Glutamatergic neuron (in vitro differentiated cells): ENCODE results near the gene NTPCR. TPM values are rescaled to one million over a fixed set of nuclear protein-coding genes. Genes with fewer than 3 reads are reported as not detected.
"Not testable (repeated sequence)": the region's sequence is repeated elsewhere in the genome, so short reads cannot be mapped to it uniquely, and the experiment has no call there.

Experiments
- DNase-seq: peaks from one replicate; pipeline ENCODE4 v3.0.0; 2022
- H3K27ac Mint-ChIP-seq: one replicate; pipeline ENCODE4 v1.8.0; 2020; ENCODE audit warnings: mild to moderate bottlenecking, mixed read lengths, inconsistent platforms; ENCODE audit not compliant: unreplicated experiment
- H3K27me3 Mint-ChIP-seq: one replicate; pipeline ENCODE4 v1.8.0; 2020; ENCODE audit warnings: mild to moderate bottlenecking, moderate library complexity, mixed read lengths, inconsistent platforms; ENCODE audit not compliant: unreplicated experiment
- H3K36me3 Mint-ChIP-seq: one replicate; pipeline ENCODE4 v1.8.0; 2020; ENCODE audit warnings: mild to moderate bottlenecking, mixed read lengths, inconsistent platforms; ENCODE audit not compliant: unreplicated experiment
- H3K4me1 Mint-ChIP-seq: one replicate; pipeline ENCODE4 v1.8.0; 2020; ENCODE audit warnings: mild to moderate bottlenecking, low read depth, mixed read lengths, inconsistent platforms; ENCODE audit not compliant: unreplicated experiment
- H3K4me3 Mint-ChIP-seq: one replicate; pipeline ENCODE4 v1.8.0; 2020; ENCODE audit warnings: mild to moderate bottlenecking, mixed read lengths, inconsistent platforms; ENCODE audit not compliant: unreplicated experiment
- H3K9me3 Mint-ChIP-seq: one replicate; pipeline ENCODE4 v1.8.0; 2020; ENCODE audit warnings: mild to moderate bottlenecking, moderate library complexity, mixed read lengths, inconsistent platforms; ENCODE audit not compliant: unreplicated experiment
- total RNA-seq: library from RNA; stranded (reverse); fragmentation: NEBNext Ultra II Directional; extraction: Animal tissue kit (Norgen Biotek cat#: 25700); gene quantifications from one replicate; pipeline ENCODE4 v1.2.1, GENCODE V29; 2021; ENCODE audit not compliant: unreplicated experiment
- TF ChIP-seq, protein P1 (sequence below): fragments of 200-600 bp; sonication (generic); IDR thresholded peaks from one replicate; pipeline ENCODE4 v1.5.0; 2021; ENCODE audit not compliant: partially characterized antibody, unreplicated experiment

Gene NTPCR
- total RNA-seq, 1 donor from 2014 or later = 40.7 TPM

DNA sequence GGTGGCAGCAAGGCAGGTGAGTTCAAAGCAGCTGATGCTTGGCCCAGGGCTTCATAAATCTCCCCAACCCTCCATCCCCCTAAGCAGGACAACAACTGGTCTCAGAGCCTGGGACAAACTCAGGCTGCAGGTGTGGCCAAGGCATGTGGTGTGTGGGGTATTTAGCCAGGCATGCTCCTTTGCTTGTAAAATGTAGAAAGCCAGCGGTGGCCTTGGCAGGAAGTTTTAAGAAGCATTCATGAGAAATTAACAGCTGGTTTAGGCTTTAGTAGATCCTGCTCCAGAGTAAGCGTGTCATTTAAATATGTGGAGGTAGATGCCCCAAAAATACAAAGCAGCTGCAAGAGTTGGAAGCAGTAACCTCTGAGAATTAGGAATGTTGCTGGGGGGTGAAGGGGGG is 44.8 kb downstream of the NTPCR start:
- Mint-ChIP-seq H3K36me3 (peaks cover 52% of the 10 kb centered on the region), H3K27me3 (peaks cover 13% of the 10 kb centered on the region), H3K4me1 (no peaks in the 10 kb centered on the region), H3K27ac (no peak overlapping the region), H3K4me3 (no peak overlapping the region), H3K9me3 (peaks cover 11% of the 10 kb centered on the region)
- TF ChIP-seq, protein P1, sequence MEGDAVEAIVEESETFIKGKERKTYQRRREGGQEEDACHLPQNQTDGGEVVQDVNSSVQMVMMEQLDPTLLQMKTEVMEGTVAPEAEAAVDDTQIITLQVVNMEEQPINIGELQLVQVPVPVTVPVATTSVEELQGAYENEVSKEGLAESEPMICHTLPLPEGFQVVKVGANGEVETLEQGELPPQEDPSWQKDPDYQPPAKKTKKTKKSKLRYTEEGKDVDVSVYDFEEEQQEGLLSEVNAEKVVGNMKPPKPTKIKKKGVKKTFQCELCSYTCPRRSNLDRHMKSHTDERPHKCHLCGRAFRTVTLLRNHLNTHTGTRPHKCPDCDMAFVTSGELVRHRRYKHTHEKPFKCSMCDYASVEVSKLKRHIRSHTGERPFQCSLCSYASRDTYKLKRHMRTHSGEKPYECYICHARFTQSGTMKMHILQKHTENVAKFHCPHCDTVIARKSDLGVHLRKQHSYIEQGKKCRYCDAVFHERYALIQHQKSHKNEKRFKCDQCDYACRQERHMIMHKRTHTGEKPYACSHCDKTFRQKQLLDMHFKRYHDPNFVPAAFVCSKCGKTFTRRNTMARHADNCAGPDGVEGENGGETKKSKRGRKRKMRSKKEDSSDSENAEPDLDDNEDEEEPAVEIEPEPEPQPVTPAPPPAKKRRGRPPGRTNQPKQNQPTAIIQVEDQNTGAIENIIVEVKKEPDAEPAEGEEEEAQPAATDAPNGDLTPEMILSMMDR = no peak
- DNase-seq = no peak

DNA sequence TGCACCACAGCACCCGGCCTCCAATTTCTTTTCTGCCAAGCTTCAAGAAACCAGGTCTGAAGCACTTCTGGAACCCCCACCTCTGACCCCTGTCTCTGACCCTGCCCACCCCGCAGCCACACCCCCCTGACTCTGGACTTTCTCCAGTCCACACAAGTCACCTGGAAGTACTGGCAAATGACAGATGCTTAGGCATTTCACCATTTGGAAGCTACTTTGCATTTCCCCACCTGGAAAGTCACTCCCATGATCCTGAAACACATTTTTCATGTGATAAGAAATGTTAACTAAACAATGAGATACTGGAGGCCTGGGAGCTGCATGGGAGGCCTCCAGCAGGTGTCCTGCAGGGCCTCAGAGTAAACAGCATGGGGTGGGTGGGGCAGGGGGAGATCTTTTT is 45.7 kb downstream of the NTPCR start:
- no peak for DNase-seq
- Mint-ChIP-seq H3K4me1 (no peaks in the 10 kb centered on the region), H3K9me3 (peaks cover 11% of the 10 kb centered on the region), H3K36me3 (peaks cover 52% of the 10 kb centered on the region), H3K4me3 (no peak overlapping the region), H3K27ac (no peak overlapping the region), H3K27me3 (peaks cover 15% of the 10 kb centered on the region)
- TF ChIP-seq, protein P1 = no peak

DNA sequence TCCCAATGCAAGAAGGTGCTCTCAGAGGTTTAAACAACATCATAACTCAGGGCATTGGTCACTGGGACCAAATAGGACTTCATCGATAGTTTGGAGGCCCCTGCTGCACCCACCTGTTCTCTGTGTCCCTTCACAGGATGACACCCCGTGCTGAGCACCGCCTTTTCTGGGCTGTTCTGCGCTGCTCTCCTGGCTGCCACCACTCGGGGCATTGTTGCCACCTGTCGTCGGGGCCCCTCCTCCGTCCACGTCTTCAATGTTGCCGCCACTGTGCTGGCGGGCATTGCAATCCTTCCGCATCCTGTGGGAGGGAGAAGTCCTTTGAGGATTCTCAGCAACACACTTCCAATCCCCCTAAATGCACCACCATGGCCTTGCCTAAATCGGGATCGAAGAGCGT is 47.7 kb downstream of the NTPCR start:
- H3K9me3 Mint-ChIP-seq = peaks cover 8% of the 10 kb centered on the region
- peaks cover 43% of the 10 kb centered on the region for H3K36me3 Mint-ChIP-seq
- H3K4me1 Mint-ChIP-seq = no peaks in the 10 kb centered on the region
- TF ChIP-seq, protein P1 = no peak
- no peak overlapping the region for H3K27ac Mint-ChIP-seq
- no peak overlapping the region for H3K4me3 Mint-ChIP-seq
- H3K27me3 Mint-ChIP-seq = peaks cover 9% of the 10 kb centered on the region
- DNase-seq = no peak

DNA sequence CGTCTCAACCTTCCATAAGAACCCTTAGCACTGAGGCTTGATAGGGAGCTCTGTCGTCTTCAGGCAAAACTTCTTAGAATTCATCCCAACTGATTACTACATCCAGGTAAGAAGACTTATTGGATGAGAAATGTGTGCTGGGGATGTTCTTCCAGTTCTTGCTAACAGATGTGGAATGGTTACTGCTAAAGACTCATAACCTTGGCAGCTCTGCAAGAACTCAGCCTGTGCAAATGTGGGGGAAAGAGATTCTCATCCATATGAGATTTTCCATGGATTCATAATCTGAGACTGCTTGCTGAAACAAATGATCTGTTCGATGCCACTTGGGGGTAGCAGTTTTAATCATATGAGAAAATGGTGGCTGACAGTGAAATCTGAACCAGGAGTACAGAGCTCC is 48.2 kb downstream of the NTPCR start:
- H3K27ac Mint-ChIP-seq = no peak overlapping the region
- peaks cover 9% of the 10 kb centered on the region for H3K27me3 Mint-ChIP-seq
- TF ChIP-seq, protein P1 = no peak
- H3K4me1 Mint-ChIP-seq = no peaks in the 10 kb centered on the region
- peaks cover 6% of the 10 kb centered on the region for H3K9me3 Mint-ChIP-seq
- no peak for DNase-seq
- peaks cover 38% of the 10 kb centered on the region for H3K36me3 Mint-ChIP-seq
- no peak overlapping the region for H3K4me3 Mint-ChIP-seq

DNA sequence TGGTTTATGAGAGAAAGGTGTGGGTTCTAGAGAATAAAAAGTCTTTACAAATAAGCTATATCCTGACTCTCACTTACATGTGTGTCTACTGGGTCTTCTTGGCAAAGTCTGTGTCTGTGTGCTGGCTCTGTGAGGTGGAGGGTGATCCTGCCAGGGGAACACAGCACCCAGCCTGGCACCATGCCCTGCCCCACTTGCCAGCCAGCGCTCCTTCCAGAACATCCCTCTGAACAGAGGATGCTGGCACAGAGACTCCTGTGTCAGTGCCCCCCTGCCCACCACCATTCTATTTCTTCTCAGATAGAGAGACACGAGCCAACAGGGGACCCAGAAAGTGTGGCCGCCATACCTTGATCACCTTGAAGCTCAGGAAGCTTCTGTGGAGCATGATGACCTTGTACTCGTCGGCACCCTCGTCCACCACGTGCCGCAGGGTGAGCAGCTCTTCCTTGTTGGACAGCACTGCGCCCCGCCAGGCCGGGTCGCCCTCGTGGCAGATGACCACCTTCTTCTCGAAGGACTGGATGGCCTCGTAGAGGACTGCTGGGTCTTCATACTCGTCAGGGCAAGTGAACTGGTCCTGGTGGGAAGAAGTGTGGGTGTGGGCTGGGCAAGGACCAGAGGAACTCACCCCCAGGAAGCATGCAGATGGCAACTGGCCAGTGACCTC is 49.7 kb downstream of the NTPCR start:
- Mint-ChIP-seq H3K27me3 (peaks cover 5% of the 10 kb centered on the region), H3K4me3 (no peak overlapping the region), H3K4me1 (peaks cover 2% of the 10 kb centered on the region), H3K36me3 (peaks cover 25% of the 10 kb centered on the region), H3K27ac (no peak overlapping the region), H3K9me3 (peaks cover 5% of the 10 kb centered on the region)
- DNase-seq = no peak
- TF ChIP-seq, protein P1 = no peak

DNA sequence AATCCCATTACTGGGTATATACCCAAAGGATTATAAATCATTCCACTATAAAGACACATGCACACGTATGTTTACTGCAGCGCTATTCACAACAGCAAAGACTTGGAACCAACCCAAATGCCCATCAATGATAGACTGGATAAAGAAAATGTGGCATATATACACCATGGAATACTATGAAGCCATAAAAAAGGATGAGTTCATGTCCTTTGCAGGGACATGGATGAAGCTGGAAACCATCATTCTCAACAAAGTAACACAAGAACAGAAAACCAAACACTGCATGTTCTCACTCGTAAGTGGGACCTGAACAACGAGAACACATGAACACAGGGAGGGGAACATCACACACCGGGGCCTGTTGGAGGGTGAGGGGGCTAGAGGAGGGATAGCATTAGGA is 53.2 kb downstream of the NTPCR start:
- not testable (repeated sequence) for H3K4me3 Mint-ChIP-seq, H3K27me3 Mint-ChIP-seq, H3K27ac Mint-ChIP-seq, H3K36me3 Mint-ChIP-seq, H3K4me1 Mint-ChIP-seq, DNase-seq
- H3K9me3 Mint-ChIP-seq = peaks cover 10% of the 10 kb centered on the region
